T follicular helper cell (primary cell): ENCODE data around the gene RBPJ.

ENCODE experiments used
- DNase-seq: peaks from one replicate; pipeline ENCODE4 v3.0.0-alpha.2; 2020; ENCODE audit warnings: low read depth
- total RNA-seq, 2 experiments: gene quantifications; one replicate each; lab custom pipeline; 2026; lab: John Stamatoyannopoulos, UW

RBPJ gene
- total RNA-seq = 170 to 461 reads per million in 2 experiments

GRCh38 chr4:26320538-26321372 is at the start of gene RBPJ:
Gene RBPJ (plus strand): TSS chr4:26321014. CDS start chr4:26321029, 15 bp downstream.
- DNase-seq = peak; percentile 84

- no peak for DNase-seq
These were observed 49.1 kb upstream of the RBPJ start for GRCh38 chr4:26271703-26272102.

DNA sequence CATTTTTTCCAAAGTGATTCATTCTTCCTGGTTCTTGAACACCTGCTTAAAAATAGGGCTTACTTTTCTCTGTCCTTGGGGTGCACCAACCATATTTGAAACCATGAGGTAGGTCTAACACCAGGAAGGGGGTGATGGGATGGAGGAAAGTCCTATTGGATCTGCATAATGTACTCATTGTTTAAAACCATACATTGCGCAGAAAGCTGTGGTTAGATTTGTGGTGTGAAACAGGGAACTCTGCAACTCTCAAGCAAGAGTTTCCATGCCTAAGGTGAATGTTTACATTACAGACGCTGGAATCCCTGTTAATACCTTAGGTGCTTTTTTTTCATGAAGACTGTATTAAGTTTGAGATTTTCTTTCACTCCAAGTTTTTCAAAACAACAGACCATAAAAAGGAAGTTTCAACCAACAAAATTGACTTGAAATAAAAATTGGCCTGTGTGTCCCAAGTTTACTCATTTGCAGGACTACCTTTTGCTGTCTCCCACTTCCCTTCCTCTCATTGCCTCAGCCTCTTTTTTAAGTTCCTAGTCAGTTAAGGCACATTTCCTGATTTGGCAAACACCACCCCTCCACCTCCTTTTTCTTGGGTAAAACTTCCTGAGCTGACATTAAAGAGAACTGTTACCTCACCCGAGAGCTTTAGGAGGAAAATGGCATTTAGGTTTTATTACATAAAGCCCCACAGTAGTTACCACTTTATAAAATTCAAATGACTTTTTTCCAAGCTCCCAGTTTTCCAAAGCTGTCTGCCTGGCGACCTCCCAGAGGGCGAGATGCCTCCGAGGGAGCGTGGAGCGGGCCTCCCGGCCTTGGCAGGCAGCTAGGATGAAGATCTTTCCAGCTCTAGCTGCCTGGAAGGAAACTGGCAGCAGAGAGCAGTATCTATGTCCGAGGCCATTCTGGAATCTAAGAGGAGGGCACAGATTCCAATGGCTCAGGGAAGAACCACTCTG is 47.9 kb upstream of the RBPJ start:
- no peak for DNase-seq

GRCh38 chr4:26273616-26273980 is 47.2 kb upstream of the RBPJ start:
- no peak for DNase-seq

DNA sequence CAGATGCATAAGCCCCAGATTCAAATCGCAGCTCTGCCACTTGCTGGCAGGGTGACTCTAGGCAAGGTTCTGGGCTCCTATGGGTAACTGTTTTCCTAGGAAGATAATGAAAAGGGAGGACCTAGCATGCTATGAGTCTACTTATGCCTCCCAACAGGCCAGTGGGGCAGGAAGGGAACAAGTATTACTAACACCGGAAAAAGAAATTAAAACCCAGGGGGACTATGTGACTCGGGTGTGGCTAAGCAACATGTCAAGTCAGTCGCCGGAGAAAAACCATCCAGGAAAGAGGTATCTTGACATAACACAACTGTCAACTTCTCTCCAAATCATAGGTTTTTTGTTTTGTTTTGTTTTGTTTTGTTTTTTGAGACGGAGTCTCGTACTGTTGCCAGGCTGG is 45.5 kb upstream of the RBPJ start:
- DNase-seq = no peak

DNA sequence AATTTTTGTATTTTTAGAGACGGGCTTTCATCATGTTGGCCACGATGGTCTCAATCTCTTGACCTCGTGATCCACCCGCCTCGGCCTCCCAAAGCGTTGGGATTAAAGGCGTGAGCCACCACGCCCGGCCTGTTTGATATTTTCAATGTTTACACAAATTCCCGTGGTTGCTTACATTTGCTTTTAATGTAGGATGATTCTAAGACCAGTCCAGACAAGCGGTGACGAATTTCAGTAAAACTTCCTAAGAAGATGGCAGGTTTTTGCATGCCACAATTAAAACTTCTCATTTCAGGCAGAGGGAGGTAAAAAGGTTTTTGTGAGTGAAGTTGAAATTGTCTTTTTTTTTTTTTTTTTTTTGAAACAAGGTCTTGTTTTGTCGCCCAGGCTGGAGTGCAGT is 41.4 kb upstream of the RBPJ start:
- no peak for DNase-seq

GRCh38 chr4:26281881-26282280 is 38.9 kb upstream of the RBPJ start:
- no peak for DNase-seq

- no peak for DNase-seq
These were observed 36.3 kb upstream of the RBPJ start for GRCh38 chr4:26284536-26284935.

DNA sequence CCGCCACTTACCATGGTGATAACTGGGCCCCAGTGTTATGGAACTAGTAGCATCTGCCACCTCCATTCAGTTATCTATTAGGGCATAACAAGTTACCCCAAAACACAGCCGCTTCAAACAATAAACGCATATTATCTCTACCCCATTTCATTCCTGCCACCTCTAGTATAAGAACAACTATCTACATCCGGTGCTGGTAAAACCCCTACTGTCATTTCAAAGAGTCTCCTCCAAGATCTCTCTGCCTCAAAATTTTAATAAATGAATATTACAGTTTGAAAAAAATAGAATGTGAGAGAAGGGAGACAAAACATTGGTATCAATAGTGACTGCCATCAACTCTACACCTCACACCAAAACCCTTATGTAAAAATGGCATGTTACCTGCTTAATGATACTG is 35.5 kb upstream of the RBPJ start:
- DNase-seq = no peak

- DNase-seq = no peak
These were observed 33.1 kb upstream of the RBPJ start for GRCh38 chr4:26287756-26288155.

DNA sequence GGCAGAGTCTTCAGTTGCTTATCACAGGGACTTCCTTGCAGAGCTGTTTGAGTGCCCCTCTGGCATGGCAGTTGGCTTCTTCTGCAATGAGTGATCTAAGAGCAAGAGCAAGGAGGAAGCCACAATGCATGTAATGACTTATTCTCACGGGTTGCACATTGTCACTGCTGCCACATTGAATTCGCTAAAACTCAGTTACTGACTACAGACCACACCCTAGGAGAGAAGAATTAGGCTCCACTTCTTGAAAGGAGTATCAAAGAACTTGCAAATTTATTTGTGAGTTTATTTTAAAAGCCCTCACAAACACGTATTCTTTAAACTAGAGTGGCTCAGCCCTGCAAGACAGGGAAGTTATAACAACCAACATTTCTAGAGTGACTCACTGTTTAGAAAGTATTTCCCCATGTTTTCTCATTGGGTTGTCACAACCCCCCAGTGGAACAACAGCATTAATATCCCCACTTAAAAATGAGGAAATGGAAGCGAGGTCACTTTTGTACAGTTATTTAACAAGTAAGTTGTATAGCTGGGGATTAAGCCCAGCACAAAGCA is 32.4 kb upstream of the RBPJ start:
- DNase-seq = no peak

DNA sequence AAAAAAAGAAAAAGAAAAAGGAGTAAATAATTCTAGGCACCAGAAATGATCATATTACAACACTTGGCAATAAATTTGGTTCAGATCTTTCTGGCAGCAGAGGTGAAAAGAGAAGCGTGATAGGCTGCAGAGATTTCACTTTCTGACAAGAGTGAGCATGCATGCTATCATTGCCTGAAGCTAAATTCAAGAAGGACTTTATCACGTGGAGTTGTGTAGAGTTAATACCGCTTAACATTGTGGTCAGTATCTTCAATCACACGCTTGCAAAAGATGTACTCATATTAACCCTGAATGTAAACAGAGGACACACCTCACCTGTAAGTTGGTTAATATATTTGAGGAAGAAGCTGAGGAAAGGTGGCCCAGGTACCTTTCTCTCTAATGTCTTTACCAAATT is 31.4 kb upstream of the RBPJ start:
- no peak for DNase-seq

GRCh38 chr4:26290321-26290720 is 30.5 kb upstream of the RBPJ start:
- DNase-seq = no peak

GRCh38 chr4:26294904-26295303 is 25.9 kb upstream of the RBPJ start:
- DNase-seq = no peak

GRCh38 chr4:26296021-26296420 is 24.8 kb upstream of the RBPJ start:
- no peak for DNase-seq

DNA sequence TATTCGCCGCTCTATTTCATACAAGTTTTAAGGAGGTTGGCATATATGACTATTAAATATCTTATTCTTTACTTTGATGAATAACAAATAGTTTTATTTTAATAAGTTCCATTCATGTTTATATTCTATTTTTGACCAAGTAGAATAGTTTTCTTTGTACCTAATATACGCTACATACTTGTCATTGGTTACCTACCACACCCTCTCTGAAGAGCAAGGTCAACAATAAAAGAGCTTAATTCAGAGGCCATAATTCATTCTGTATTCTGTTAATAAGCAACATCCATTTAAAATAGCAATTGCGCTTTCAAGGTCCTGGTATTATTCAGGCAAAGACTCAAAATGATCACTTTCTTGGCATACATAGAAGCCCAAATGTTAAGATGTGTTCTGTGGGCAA is 24.3 kb upstream of the RBPJ start:
- DNase-seq = no peak

GRCh38 chr4:26297219-26297618 is 23.6 kb upstream of the RBPJ start:
- DNase-seq = no peak

- DNase-seq = no peak
These were observed 22.4 kb upstream of the RBPJ start for GRCh38 chr4:26298198-26298947.

DNA sequence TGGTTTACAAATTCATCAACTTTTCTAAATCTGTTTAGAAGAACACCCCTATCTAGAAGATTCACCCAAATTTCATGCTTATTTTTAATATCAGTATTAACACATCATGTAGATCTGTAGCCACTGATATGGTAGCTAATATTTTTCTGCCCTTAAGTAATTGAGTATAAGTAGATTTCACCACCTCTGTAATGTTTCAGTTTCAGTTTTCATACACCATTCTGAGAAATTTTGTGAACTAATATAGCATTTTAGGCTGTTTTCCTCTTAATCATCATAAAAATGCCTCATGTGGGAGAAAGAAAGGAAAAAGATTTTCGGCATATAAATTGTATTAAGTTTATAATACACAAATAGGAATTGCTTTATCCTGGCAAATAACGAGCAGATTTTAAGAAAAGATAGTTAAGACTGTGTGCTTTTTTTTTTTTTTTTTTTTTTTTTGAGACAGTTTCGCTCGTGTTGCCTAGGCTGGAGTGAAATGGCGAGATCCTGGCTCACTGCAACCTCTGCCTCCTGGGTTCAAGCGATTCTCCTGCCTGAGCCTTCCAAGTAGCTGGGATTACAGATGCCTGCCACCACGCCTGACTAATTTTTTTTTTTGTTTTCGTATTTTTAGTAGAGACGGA is 21.4 kb upstream of the RBPJ start:
- no peak for DNase-seq

GRCh38 chr4:26300314-26301307 is 20.2 kb upstream of the RBPJ start:
- no peak for DNase-seq
